ENCODE measurements around the gene KAT2B.
A peak's percentile ranks its signal among the peaks of the same experiment; 100 is the strongest.

The KAT2B gene

DNA sequence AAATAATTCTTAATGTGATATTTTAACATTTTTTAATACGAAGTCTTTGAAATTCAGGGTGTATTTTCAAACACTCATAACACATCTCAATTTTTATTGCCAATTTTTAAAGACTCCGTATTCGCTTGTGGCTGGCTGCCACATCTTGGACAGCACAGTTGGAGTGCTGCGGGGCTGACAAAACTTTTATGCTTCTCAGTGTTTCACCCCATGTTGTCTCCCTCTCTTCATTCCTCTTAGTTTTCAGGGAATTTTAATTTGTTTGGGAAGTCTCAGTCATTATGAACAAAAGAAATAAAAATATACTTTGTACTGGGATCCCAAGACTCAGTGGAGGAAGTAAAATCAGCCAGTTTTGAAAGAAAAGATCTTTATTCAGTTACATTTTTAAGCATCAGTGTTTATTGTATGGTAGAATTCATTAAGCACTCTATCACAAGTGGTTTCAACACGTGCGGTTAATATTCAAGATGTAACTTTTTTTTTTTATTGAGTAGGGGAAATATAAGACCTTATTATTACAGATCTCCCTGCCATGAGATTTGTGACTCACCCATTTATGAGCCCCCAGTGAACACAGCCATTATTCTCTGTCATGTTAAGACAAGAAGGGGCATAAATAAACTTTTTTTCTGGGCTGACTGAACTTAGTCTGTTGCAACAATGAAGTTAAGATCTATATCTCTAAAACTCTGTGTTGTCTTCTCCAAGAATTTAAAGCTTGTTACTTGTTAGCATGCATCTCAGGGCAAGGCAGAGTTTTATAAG, 26.8 kb downstream of the KAT2B start:
- DNase-seq = no peak

- no peak for DNase-seq
Observed at GRCh38 chr3:20068512-20069177, 28.4 kb downstream of the KAT2B start.

DNA sequence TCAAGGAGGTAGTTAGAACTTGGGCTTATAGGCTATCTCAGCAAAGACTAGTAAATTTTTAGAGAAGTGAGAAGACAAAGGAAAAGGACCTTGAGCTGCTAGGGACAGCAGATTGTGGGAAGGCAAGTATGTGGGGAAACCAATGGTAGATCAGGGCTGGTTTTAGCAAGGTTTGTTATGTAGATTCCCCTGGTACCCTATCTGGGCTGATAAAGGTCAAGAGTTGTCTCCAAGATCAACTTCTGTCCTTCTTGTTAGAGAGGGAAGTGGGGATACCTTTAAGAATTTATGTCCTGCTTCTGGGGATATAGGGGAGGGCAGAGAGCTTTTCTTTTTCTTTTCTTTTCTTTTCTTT, 28.9 kb downstream of the KAT2B start:
- no peak for DNase-seq

GRCh38 chr3:20071175-20071574, 30.9 kb downstream of the KAT2B start:
- no peak for DNase-seq

DNA sequence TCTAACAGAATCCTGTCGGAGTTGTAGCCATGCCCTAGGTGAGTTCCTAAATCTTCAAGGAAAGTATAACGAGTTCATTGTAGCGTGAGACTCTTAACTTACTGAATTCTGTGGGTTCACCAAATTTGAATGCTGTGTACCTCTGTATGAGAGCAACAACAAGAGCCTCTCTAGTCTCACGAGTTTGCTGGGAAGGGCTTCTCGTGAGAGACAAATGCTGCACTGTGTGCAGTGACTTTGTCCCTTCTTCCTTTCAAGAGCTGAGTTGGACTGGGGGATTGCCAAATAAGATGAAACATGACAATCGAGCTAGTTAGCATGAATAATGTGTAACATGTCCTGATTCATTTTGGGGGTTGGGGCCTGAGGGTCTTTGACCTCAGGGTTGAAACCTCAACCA, 32.2 kb downstream of the KAT2B start:
- DNase-seq = no peak

GRCh38 chr3:20073068-20073467, 32.8 kb downstream of the KAT2B start:
- DNase-seq = no peak

GRCh38 chr3:20073683-20074082, 33.4 kb downstream of the KAT2B start:
- no peak for DNase-seq

- no peak for DNase-seq
Observed at GRCh38 chr3:20074226-20075063, 34.2 kb downstream of the KAT2B start.

GRCh38 chr3:20075197-20075596, 35.0 kb downstream of the KAT2B start:
- DNase-seq = no peak

DNA sequence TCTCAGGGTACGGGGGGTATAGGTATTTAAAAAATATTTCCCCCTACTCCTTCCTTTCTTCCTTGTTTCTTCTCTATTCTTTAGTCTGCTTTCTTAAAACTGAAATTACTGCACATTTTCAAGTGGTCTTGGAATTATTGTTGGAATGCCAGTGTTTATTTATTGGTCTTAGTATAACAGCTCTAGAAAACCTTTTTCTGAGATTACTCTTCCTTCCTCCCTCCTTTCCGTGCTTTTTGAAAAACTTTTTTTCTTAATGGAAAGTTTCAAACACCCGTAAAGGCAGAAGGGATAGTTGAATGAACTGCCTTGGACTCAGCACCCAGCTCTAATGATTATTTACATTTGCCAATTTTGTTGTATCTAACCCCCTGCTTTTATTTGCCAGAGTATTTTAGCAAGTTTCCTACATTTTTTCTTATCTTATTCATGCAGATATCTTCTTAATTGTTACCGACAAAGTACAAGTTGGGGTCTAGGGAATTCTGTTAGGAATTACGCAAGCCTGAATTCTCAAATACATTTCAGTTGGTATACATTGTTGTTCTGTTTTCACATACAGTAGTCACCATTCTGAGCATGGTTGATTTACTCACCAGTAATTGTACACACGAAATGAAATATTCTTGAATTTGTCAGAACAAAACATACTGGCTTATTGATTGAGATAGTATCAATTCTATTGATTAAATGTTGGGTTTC, 36.2 kb downstream of the KAT2B start:
- no peak for DNase-seq

- no peak for DNase-seq
Observed at GRCh38 chr3:20077068-20077467, 36.8 kb downstream of the KAT2B start.

- DNase-seq = no peak
Observed at GRCh38 chr3:20078194-20078714, 38.0 kb downstream of the KAT2B start.

GRCh38 chr3:20079621-20080020, 39.4 kb downstream of the KAT2B start:
- DNase-seq = no peak

- DNase-seq = peak; percentile 35
Observed at GRCh38 chr3:20080956-20081554, 40.8 kb downstream of the KAT2B start.

DNA sequence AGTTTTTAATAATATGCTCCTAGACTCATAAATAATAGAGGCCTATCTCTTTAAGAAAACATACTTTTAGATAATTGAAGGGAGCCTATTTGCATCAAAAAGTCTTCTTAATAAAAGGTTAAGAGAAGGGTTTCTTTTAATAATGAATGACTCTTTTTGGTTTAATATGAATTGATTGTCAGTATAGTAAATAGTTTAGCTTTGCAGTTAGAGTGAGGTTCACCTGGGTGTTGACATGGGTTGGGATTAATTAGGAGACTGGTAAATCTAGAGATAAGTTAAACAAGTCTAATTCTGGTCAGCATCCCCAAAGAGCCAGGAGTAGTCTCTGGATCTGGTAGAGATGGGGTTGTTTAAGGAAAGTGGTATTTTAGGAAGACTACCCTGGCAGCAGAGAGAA, 43.0 kb downstream of the KAT2B start:
- DNase-seq = no peak

DNA sequence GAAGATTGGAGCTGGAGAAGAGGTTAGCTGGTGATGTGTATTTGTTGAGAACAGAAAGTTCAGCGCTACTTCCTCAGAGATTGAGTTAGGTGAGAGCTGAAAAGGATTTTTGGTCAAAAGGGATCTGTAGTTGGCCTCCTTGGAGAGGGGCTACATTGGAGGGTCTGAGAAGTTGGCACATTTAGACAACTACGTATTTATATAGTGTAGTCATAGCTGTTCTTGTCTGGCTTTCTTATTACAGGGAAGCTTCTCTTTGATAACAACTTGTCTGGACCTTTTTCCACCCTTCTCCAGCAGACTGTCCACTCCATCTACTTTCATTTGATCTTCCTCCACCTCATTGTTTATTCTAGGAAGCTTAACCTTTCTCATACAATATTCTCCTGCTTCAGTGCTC, 43.7 kb downstream of the KAT2B start:
- no peak for DNase-seq

GRCh38 chr3:20091331-20092047, 51.2 kb downstream of the KAT2B start:
- no peak for DNase-seq

- no peak for DNase-seq
Observed at GRCh38 chr3:20095470-20095869, 55.2 kb downstream of the KAT2B start.

GRCh38 chr3:20096135-20096685, 56.0 kb downstream of the KAT2B start:
- DNase-seq = no peak

- no peak for DNase-seq
Observed at GRCh38 chr3:20097015-20097414, 56.8 kb downstream of the KAT2B start.

GRCh38 chr3:20099060-20099459, 58.8 kb downstream of the KAT2B start:
- DNase-seq = no peak

GRCh38 chr3:20100151-20100550, 59.9 kb downstream of the KAT2B start:
- DNase-seq = no peak
